GM13976 (cell line): Measurements from ENCODE around the gene TTLL9.

Experiments used
- DNase-seq: peaks from one replicate; pipeline ENCODE4 v3.0.0; 2012; ENCODE audit warnings: low spot score
- CTCF ChIP-seq: IDR thresholded peaks from 2 replicates; pipeline ENCODE4 v1.5.1; 2012; ENCODE audit warnings: borderline replicate concordance, mild to moderate bottlenecking; ENCODE audit not compliant: insufficient read depth; ENCODE audit errors: extremely low read depth, missing control alignments, control extremely low read depth
- in situ Hi-C: fragments of 300-500 bp; cut with MboI; formaldehyde crosslinking; loops from one replicate; pipeline ENCODE4 v1.12.0; 2022; ENCODE audit warnings: low sequenced_read_pairs, mixed read lengths, inconsistent platforms; ENCODE audit not compliant: unreplicated experiment

Gene TTLL9

GRCh38 chr20:31869942-31870725 lies at the start of gene TTLL9, which contains the start of gene DUSP15:
Gene TTLL9, plus strand, starts transcription at chr20:31870634. Its CDS starts 493 bp downstream, at chr20:31871127.
Gene DUSP15, minus strand, starts transcription at chr20:31870527. Its CDS starts 190 bp downstream, at chr20:31870337.
- peak; percentile 61 for DNase-seq
- TF ChIP-seq CTCF, result no peak
- in situ Hi-C loops, result no loop called here

- DNase-seq, result no peak
- TF ChIP-seq CTCF, result no peak
- in situ Hi-C loops, result no loop called here
Measured at GRCh38 chr20:31821427-31821826, 49.0 kb upstream of the TTLL9 start.

GRCh38 chr20:31822421-31823330 lies 47.8 kb upstream of the TTLL9 start:
- peak; percentile 94 for DNase-seq
- in situ Hi-C loops, result no loop called here
- peak; percentile 94 for TF ChIP-seq CTCF

- no peak for DNase-seq
- TF ChIP-seq CTCF, result no peak
- in situ Hi-C loops, result no loop called here
Measured at GRCh38 chr20:31823360-31824124, 46.9 kb upstream of the TTLL9 start.

- in situ Hi-C loops, result no loop called here
Measured at GRCh38 chr20:31824125-31824485, 46.3 kb upstream of the TTLL9 start.

More at GRCh38 chr20:31824125-31824485, 46.3 kb upstream of the TTLL9 start:
- DNase-seq, result no peak
- no peak for TF ChIP-seq CTCF
